Neutrophil (primary cell): ENCODE data around the gene APPBP2.
"Not testable (repeated sequence)": the region's sequence is repeated elsewhere in the genome, so short reads cannot be mapped to it uniquely, and the experiment has no call there.

Experiments used
- H3K27ac ChIP-seq: fragments of 200-600 bp; sonication (generic); 2 replicates; pipeline ENCODE4 v1.5.1; 2016; ENCODE audit warnings: mild to moderate bottlenecking, moderate library complexity
- H3K27me3 ChIP-seq: fragments of 200-600 bp; sonication (generic); 2 replicates; pipeline ENCODE4 v1.6.0; 2016; ENCODE audit warnings: mild to moderate bottlenecking
- H3K36me3 ChIP-seq: fragments of 200-600 bp; sonication (generic); 2 replicates; pipeline ENCODE4 v1.5.1; 2017
- H3K4me1 ChIP-seq, 2 experiments: fragments of 200-600 bp in 1 of 2; sonication (generic) in 1 of 2; 1 replicate in 1 of 2; 2 replicates in 1 of 2; pipeline versions ENCODE4 v1.5.1 to v1.6.1; 2013 to 2016; ENCODE audit warnings: low read depth in 1 of 2, low read length in 1 of 2, mild to moderate bottlenecking in 1 of 2, moderate library complexity in 1 of 2; ENCODE audit not compliant: control insufficient read depth in 1 of 2, insufficient read depth in 1 of 2
- H3K4me3 ChIP-seq, 2 experiments: fragments of 200-600 bp in 1 of 2; sonication (generic) in 1 of 2; 1 replicate in 1 of 2; 2 replicates in 1 of 2; pipeline ENCODE4 v1.5.1; 2013 to 2016; ENCODE audit warnings: low read depth in 1 of 2, low read length in 1 of 2, mild to moderate bottlenecking in 1 of 2, moderate library complexity in 1 of 2
- H3K9me3 ChIP-seq: fragments of 200-600 bp; sonication (generic); 2 replicates; pipeline ENCODE4 v1.5.1; 2016
- CTCF ChIP-seq: fragments of 200-600 bp; sonication (generic); IDR thresholded peaks from 2 replicates; pipeline ENCODE4 v1.5.1; 2016; ENCODE audit warnings: antibody characterized with exemption

Gene APPBP2

GRCh38 chr17:60491771-60492170, 34.3 kb downstream of the APPBP2 start:
- H3K9me3 ChIP-seq: peaks cover 5% of the 10 kb centered on the region
- no peak overlapping the region for H3K27ac ChIP-seq
- H3K36me3 ChIP-seq: peaks cover 33% of the 10 kb centered on the region
- H3K27me3 ChIP-seq: no peaks in the 10 kb centered on the region
- no peak overlapping the region for H3K4me3 ChIP-seq
- TF ChIP-seq CTCF: no peak
- H3K4me1 ChIP-seq: no peaks in the 10 kb centered on the region

GRCh38 chr17:60490594-60490993, 35.4 kb downstream of the APPBP2 start:
- not testable (repeated sequence) for H3K4me1 ChIP-seq, H3K27ac ChIP-seq, H3K4me3 ChIP-seq, H3K9me3 ChIP-seq, H3K27me3 ChIP-seq
- H3K36me3 ChIP-seq: peaks cover 30% of the 10 kb centered on the region

- Histone ChIP-seq H3K36me3 (peaks cover 10% of the 10 kb centered on the region), H3K27me3 (no peaks in the 10 kb centered on the region), H3K4me3 (no peak overlapping the region), H3K9me3 (no peaks in the 10 kb centered on the region), H3K4me1 (no peaks in the 10 kb centered on the region), H3K27ac (no peak overlapping the region)
- TF ChIP-seq CTCF: no peak
Observed at GRCh38 chr17:60481604-60482003, 44.4 kb downstream of the APPBP2 start.

GRCh38 chr17:60473788-60474187, 52.3 kb downstream of the APPBP2 start:
- TF ChIP-seq CTCF: no peak

GRCh38 chr17:60472449-60472848, 53.6 kb downstream of the APPBP2 start:
- TF ChIP-seq CTCF: no peak
- Histone ChIP-seq H3K27me3 (no peaks in the 10 kb centered on the region), H3K4me1 (no peaks in the 10 kb centered on the region), H3K9me3 (no peaks in the 10 kb centered on the region), H3K27ac (no peak overlapping the region), H3K36me3 (peaks cover 6% of the 10 kb centered on the region), H3K4me3 (no peak overlapping the region)

More at GRCh38 chr17:60473788-60474187, 52.3 kb downstream of the APPBP2 start:
- Histone ChIP-seq H3K27me3 (no peaks in the 10 kb centered on the region), H3K4me1 (no peaks in the 10 kb centered on the region), H3K27ac (no peak overlapping the region), H3K4me3 (no peak overlapping the region), H3K9me3 (no peaks in the 10 kb centered on the region), H3K36me3 (peaks cover 9% of the 10 kb centered on the region)

GRCh38 chr17:60471451-60471850, 54.6 kb downstream of the APPBP2 start:
- no peaks in the 10 kb centered on the region for H3K9me3 ChIP-seq
- no peak overlapping the region for H3K27ac ChIP-seq
- H3K4me3 ChIP-seq: no peak overlapping the region
- TF ChIP-seq CTCF: no peak
- H3K4me1 ChIP-seq: no peaks in the 10 kb centered on the region
- no peaks in the 10 kb centered on the region for H3K27me3 ChIP-seq
- H3K36me3 ChIP-seq: peaks cover 6% of the 10 kb centered on the region
